H1 (cell line): ENCODE measurements around the gene GREB1L. TPM values are rescaled to one million over a fixed set of nuclear protein-coding genes. Genes with fewer than 3 reads are reported as not detected.

ENCODE experiments used
- CTCF ChIA-PET: fragments of 300-600 bp; sonication (Branson Sonifier 250); formaldehyde crosslinking; loops from one replicate; lab custom pipeline; 2021; ENCODE audit not compliant: partially characterized antibody; lab: Charles Lee
- POLR2A ChIA-PET: fragments of 300-600 bp; sonication (Branson Sonifier 250); formaldehyde crosslinking; loops from one replicate; lab custom pipeline; 2021; ENCODE audit warnings: inconsistent platforms; ENCODE audit not compliant: partially characterized antibody; lab: Charles Lee
- DNase-seq, 2 experiments: peaks; one replicate each; pipeline versions ENCODE4 v3.0.0 to v3.0.0-alpha.2; 2010 to 2022; ENCODE audit warnings: low spot score in 2 of 2, low read depth in 1 of 2, mixed read lengths in 1 of 2
- FAIRE-seq: peaks from 2 replicates; lab custom pipeline; 2011; peaks lifted over from hg19 to GRCh38; lab: Jason Lieb, UNC
- H2AFZ ChIP-seq: 2 replicates; pipeline ENCODE4 v1.8.1; 2012; ENCODE audit warnings: low read length, inconsistent platforms
- H2AK5ac ChIP-seq: 2 replicates; pipeline ENCODE4 v1.6.1; 2013; ENCODE audit warnings: low read depth, low read length
- H2BK120ac ChIP-seq: replicated peaks from 2 replicates; pipeline ENCODE3; 2013; ENCODE audit warnings: low read depth, low read length, inconsistent platforms
- H2BK12ac ChIP-seq: 2 replicates; pipeline ENCODE4 v1.6.1; 2013; ENCODE audit warnings: low read depth, low read length
- H2BK15ac ChIP-seq: 2 replicates; pipeline ENCODE4 v1.6.1; 2013; ENCODE audit warnings: low read length
- H2BK20ac ChIP-seq: 2 replicates; pipeline ENCODE4 v1.6.1; 2013; ENCODE audit warnings: low read length
- H2BK5ac ChIP-seq: 2 replicates; pipeline ENCODE4 v1.6.1; 2013; ENCODE audit warnings: low read depth, low read length
- H3K14ac ChIP-seq: 2 replicates; pipeline ENCODE4 v1.6.1; 2013; ENCODE audit warnings: inconsistent platforms; ENCODE audit not compliant: insufficient read length
- H3K18ac ChIP-seq: 2 replicates; pipeline ENCODE4 v1.6.1; 2013; ENCODE audit warnings: low read length; ENCODE audit errors: extremely low read depth
- H3K23ac ChIP-seq: 2 replicates; pipeline ENCODE4 v1.6.1; 2013; ENCODE audit warnings: inconsistent platforms; ENCODE audit not compliant: insufficient read length
- H3K23me2 ChIP-seq: 2 replicates; pipeline ENCODE4 v1.6.1; 2013; ENCODE audit warnings: low read depth, low read length
- H3K27ac ChIP-seq: 2 replicates; pipeline ENCODE4 v1.6.1; 2011; ENCODE audit warnings: low read depth, low read length, inconsistent platforms
- H3K27me3 ChIP-seq, 4 experiments: replicated peaks in 1 of 4; 1 replicate in 1 of 4; 2 replicates in 3 of 4; pipeline versions ENCODE4 v1.6.1 to v1.8.1; 2011 to 2013; ENCODE audit warnings: low read length in 3 of 4, mild to moderate bottlenecking in 3 of 4, inconsistent platforms in 2 of 4, mixed read lengths in 2 of 4, moderate library complexity in 1 of 4; ENCODE audit not compliant: control insufficient read depth in 3 of 4, insufficient read depth in 3 of 4; ENCODE audit errors: extremely low read depth in 1 of 4
- H3K36me3 ChIP-seq, 4 experiments: 2 replicates each; pipeline versions ENCODE4 v1.6.1 to v1.8.1; 2011 to 2013; ENCODE audit warnings: mild to moderate bottlenecking in 4 of 4, low read length in 3 of 4, moderate library complexity in 2 of 4, control low read depth in 1 of 4, inconsistent platforms in 1 of 4; ENCODE audit not compliant: insufficient read depth in 4 of 4, control insufficient read depth in 2 of 4
- H3K4ac ChIP-seq: replicated peaks from 2 replicates; pipeline ENCODE3; 2013; ENCODE audit warnings: low read length, low read depth, mixed read lengths, inconsistent platforms; ENCODE audit not compliant: insufficient read length
- H3K4me1 ChIP-seq, 4 experiments: replicated peaks in 1 of 4; 1 replicate in 1 of 4; 2 replicates in 3 of 4; pipeline versions ENCODE4 v1.6.1 to v1.8.1; 2011 to 2013; ENCODE audit warnings: low read length in 3 of 4, inconsistent platforms in 2 of 4, mixed read lengths in 1 of 4; ENCODE audit not compliant: insufficient read depth in 4 of 4, control insufficient read depth in 3 of 4
- H3K4me2 ChIP-seq, 2 experiments: 2 replicates each; pipeline versions ENCODE4 v1.6.1 to v1.8.1; 2011 to 2013; ENCODE audit warnings: low read depth in 2 of 2, low read length in 2 of 2, control low read depth in 1 of 2, inconsistent platforms in 1 of 2, mild to moderate bottlenecking in 1 of 2; ENCODE audit not compliant: insufficient read depth in 1 of 2
- H3K4me3 ChIP-seq, 4 experiments: fragments of 200-600, 300-600 bp in 1 of 4; sonication (generic), shearing (Covaris generic), sonication (Bioruptor Twin) in 1 of 4; 2 replicates each; pipeline versions ENCODE4 v1.5.1 to v1.8.1; 2011 to 2016; ENCODE audit warnings: low read length in 4 of 4, low read depth in 3 of 4, control low read depth in 2 of 4, inconsistent platforms in 2 of 4, mild to moderate bottlenecking in 2 of 4, mixed read lengths in 1 of 4, moderate library complexity in 1 of 4; ENCODE audit not compliant: insufficient read depth in 2 of 4; ENCODE audit errors: extremely low read depth in 1 of 4
- H3K56ac ChIP-seq: replicated peaks from 2 replicates; pipeline ENCODE3; 2013; ENCODE audit warnings: low read depth, mild to moderate bottlenecking, mixed read lengths, low read length, inconsistent platforms; ENCODE audit not compliant: insufficient read length
- H3K79me1 ChIP-seq: 2 replicates; pipeline ENCODE4 v1.6.1; 2013; ENCODE audit warnings: low read depth, low read length, control low read depth
- H3K79me2 ChIP-seq, 2 experiments: 2 replicates each; pipeline versions ENCODE4 v1.6.1 to v1.8.1; 2012 to 2013; ENCODE audit warnings: low read length in 2 of 2, mild to moderate bottlenecking in 2 of 2, inconsistent platforms in 1 of 2; ENCODE audit not compliant: insufficient read depth in 2 of 2, control insufficient read depth in 1 of 2
- H3K9ac ChIP-seq, 4 experiments: replicated peaks in 1 of 4; 1 replicate in 1 of 4; 2 replicates in 3 of 4; pipeline versions ENCODE4 v1.6.1 to v1.8.1; 2011 to 2013; ENCODE audit warnings: low read depth in 3 of 4, low read length in 3 of 4, control low read depth in 2 of 4, mild to moderate bottlenecking in 2 of 4, moderate library complexity in 2 of 4, inconsistent platforms in 1 of 4; ENCODE audit errors: extremely low read depth in 1 of 4
- H3K9me3 ChIP-seq, 2 experiments: 2 replicates each; pipeline versions ENCODE4 v1.6.1 to v1.8.1; 2012 to 2013; ENCODE audit warnings: mild to moderate bottlenecking in 2 of 2, moderate library complexity in 2 of 2, control low read depth in 1 of 2, inconsistent platforms in 1 of 2, low read depth in 1 of 2, low read length in 1 of 2, mixed read lengths in 1 of 2; ENCODE audit not compliant: insufficient read depth in 2 of 2
- H4K20me1 ChIP-seq, 2 experiments: replicated peaks in 1 of 2; 2 replicates each; pipeline versions ENCODE3 to v1.8.1; 2011 to 2013; ENCODE audit warnings: inconsistent platforms in 2 of 2, low read length in 2 of 2, mild to moderate bottlenecking in 1 of 2; ENCODE audit not compliant: insufficient read depth in 2 of 2, control insufficient read depth in 1 of 2
- H4K5ac ChIP-seq: 2 replicates; pipeline ENCODE4 v1.6.1; 2013; ENCODE audit warnings: low read length, low read depth, mixed read lengths, inconsistent platforms; ENCODE audit not compliant: insufficient read length
- H4K8ac ChIP-seq: 2 replicates; pipeline ENCODE4 v1.8.0; 2013; ENCODE audit warnings: mild to moderate bottlenecking, moderate library complexity, low read length, inconsistent platforms; ENCODE audit not compliant: insufficient read depth; ENCODE audit errors: extremely low read depth
- H4K91ac ChIP-seq: replicated peaks from 2 replicates; pipeline ENCODE3; 2013; ENCODE audit warnings: low read length, mixed read lengths, inconsistent platforms; ENCODE audit not compliant: insufficient read length
- ASH2L ChIP-seq: fragments of 200-600, 300-600 bp; sonication (generic); IDR thresholded peaks from one replicate; pipeline ENCODE4 v1.7.1; 2017; ENCODE audit warnings: low read length
- BACH1 ChIP-seq: IDR thresholded peaks from 2 replicates; pipeline ENCODE4 v1.6.1; 2012; ENCODE audit warnings: low read length, improper control_type of control experiment
- BRCA1 ChIP-seq: IDR thresholded peaks from 2 replicates; pipeline ENCODE4 v1.6.1; 2012; ENCODE audit warnings: low read depth, low read length, improper control_type of control experiment
- CHD1 ChIP-seq: IDR thresholded peaks from 2 replicates; pipeline ENCODE4 v1.6.1; 2012; ENCODE audit warnings: low read depth, low read length, improper control_type of control experiment
- HDAC2 ChIP-seq, 2 experiments: fragments of 300-600 bp in 1 of 2; sonication (generic) in 1 of 2; IDR thresholded peaks; 2 replicates each; pipeline ENCODE4 v1.6.1; 2011 to 2012; ENCODE audit warnings: low read depth in 2 of 2, low read length in 2 of 2, mild to moderate bottlenecking in 2 of 2, moderate library complexity in 2 of 2, borderline replicate concordance in 1 of 2, inconsistent platforms in 1 of 2
- HDAC6 ChIP-seq: IDR thresholded peaks from one replicate; pipeline ENCODE4 v1.7.1; 2012; ENCODE audit warnings: low read depth, mild to moderate bottlenecking, inconsistent platforms, low read length, moderate library complexity
- POU5F1 ChIP-seq: IDR thresholded peaks from 2 replicates; pipeline ENCODE4 v1.6.1; 2011; ENCODE audit warnings: low read depth, mild to moderate bottlenecking, low read length, moderate library complexity
- RNF2 ChIP-seq: fragments of 200-900, 300-1000 bp; sonication (generic); IDR thresholded peaks from 2 replicates; pipeline ENCODE4 v1.7.1; 2016; ENCODE audit warnings: borderline replicate concordance, low read depth, mild to moderate bottlenecking, antibody characterized with exemption, low read length; ENCODE audit not compliant: poor library complexity, severe bottlenecking; ENCODE audit errors: missing control alignments
- RXRA ChIP-seq: IDR thresholded peaks from 2 replicates; pipeline ENCODE4 v1.6.1; 2011; ENCODE audit warnings: low read depth, mild to moderate bottlenecking, low read length, moderate library complexity; ENCODE audit not compliant: insufficient read depth
- SAP30 ChIP-seq: fragments of 300-600 bp; sonication (generic); IDR thresholded peaks from 2 replicates; pipeline ENCODE4 v1.7.1; 2012; ENCODE audit warnings: low read length, moderate library complexity, mild to moderate bottlenecking, inconsistent platforms; ENCODE audit not compliant: insufficient read depth, insufficient replicate concordance
- SRF ChIP-seq: IDR thresholded peaks from 2 replicates; pipeline ENCODE4 v1.6.1; 2011; ENCODE audit warnings: mild to moderate bottlenecking, low read depth, low read length, moderate library complexity
- TBP ChIP-seq: IDR thresholded peaks from 2 replicates; pipeline ENCODE4 v1.6.1; 2011; ENCODE audit warnings: low read depth, low read length, improper control_type of control experiment
- TCF12 ChIP-seq: IDR thresholded peaks from 2 replicates; pipeline ENCODE4 v1.6.1; 2011; ENCODE audit warnings: low read depth, mild to moderate bottlenecking, low read length
- WGBS, 2 experiments: shearing (Covaris generic) in 1 of 2; methylation state at CpG; one replicate each; pipeline versions ENCODE4 v1.1.6 to v1.1.7; 2013 to 2015; ENCODE audit warnings: low lambda C conversion rate in 2 of 2, mixed read lengths in 2 of 2, inconsistent platforms in 1 of 2, low coverage in 1 of 2, missing lambda C conversion rate in 1 of 2; ENCODE audit not compliant: insufficient replicate concordance in 2 of 2, insufficient coverage in 1 of 2, insufficient read length in 1 of 2; ENCODE audit errors: extremely low coverage in 1 of 2, missing lambda C conversion rate in 1 of 2; 5-methylcytosine and 5-hydroxymethylcytosine counted together
- polyA plus RNA-seq, 7 experiments: library from polyadenylated mRNA; depleted of rRNA in 3 of 7; stranded (reverse) in 5 of 7; unstranded in 2 of 7; fragments of >200 nt in 5 of 7; fragments of 200-250 nt in 2 of 7; gene quantifications; 1 replicate in 5 of 7; 2 replicates in 1 of 7; 4 replicates in 1 of 7; pipeline versions ENCODE4 v1.2.1 to v1.2.3, GENCODE V29; 2011 to 2013; ENCODE audit warnings: missing spikeins in 2 of 7, mixed read lengths in 2 of 7
- total RNA-seq: library from RNA; stranded (reverse); fragmentation: NEBNext Ultra II Directional; extraction: Animal tissue kit (Norgen Biotek cat#: 25700); gene quantifications from 2 replicates; pipeline ENCODE4 v1.2.1, GENCODE V29; 2021
- TF ChIP-seq, protein P1 (sequence below): IDR thresholded peaks from 2 replicates; pipeline ENCODE4 v1.6.1; 2011; ENCODE audit warnings: low read depth, mild to moderate bottlenecking, low read length; ENCODE audit not compliant: insufficient read depth

GREB1L gene
- total and polyA plus RNA-seq, 2 of the 8 experiments (the other 6 are each of a cell fraction or from before 2014, with no cell fraction given), result 0.34 to 1.6 TPM

DNA sequence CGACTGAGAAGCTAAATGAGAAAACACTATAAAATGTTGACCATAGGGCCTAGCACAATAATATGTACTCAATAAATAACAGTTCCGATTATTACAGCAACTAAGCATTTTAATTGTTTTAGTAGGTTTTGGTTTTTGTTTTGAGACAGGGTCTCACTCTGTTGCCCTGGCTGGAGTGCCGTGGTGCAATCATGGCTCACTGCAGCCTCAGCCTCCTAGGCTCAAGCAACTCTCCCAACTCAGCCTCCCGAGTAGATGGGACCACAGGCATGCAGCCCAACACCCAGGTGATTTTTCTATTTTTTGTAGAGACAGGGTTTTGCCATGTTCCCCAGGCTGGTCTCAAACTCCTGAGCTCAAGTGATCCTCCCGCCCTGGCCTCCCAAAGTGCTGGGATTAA, 304.4 kb downstream of the GREB1L start:
- Histone ChIP-seq H3K4ac (no peak overlapping the region), H2BK120ac (no peak overlapping the region), H3K9ac (no peak overlapping the region), H3K18ac (no peak overlapping the region), H3K27ac (no peak overlapping the region), H4K8ac (no peak overlapping the region), H3K23me2 (no peaks in the 10 kb centered on the region), H2AK5ac (no peak overlapping the region), H3K23ac (no peak overlapping the region), H3K9me3 (no peaks in the 10 kb centered on the region), H3K4me2 (no peak overlapping the region), H3K4me1 (no peaks in the 10 kb centered on the region), H3K79me1 (no peaks in the 10 kb centered on the region), H3K27me3 (no peaks in the 10 kb centered on the region), H2BK5ac (no peak overlapping the region), H2BK20ac (no peak overlapping the region), H2BK12ac (no peak overlapping the region), H3K4me3 (no peak overlapping the region), H3K56ac (no peak overlapping the region), H3K79me2 (no peaks in the 10 kb centered on the region), H2AFZ (no peak overlapping the region), H4K20me1 (peaks cover 0 to 2% of the 10 kb centered on the region in 2 experiments), H3K14ac (no peak overlapping the region), H4K5ac (no peak overlapping the region), H3K36me3 (peaks cover 0 to 2% (median under 1%) of the 10 kb centered on the region in 4 experiments; a peak in 5 of 8 replicates), H4K91ac (no peak overlapping the region), H2BK15ac (no peak overlapping the region)
- WGBS, 2 experiments, result 87% methylated on average over 5 of the region's 5 CpGs; no CpG with 5 or more reads in 1 of the 2 experiments
- ChIA-PET CTCF (interaction anchor here (2.4 kb wide), 1 partner anchor 57 kb away, joined by 5 read pairs; no protein-coding TSS in a partner anchor), POLR2A (no interaction called here)
- no peak for DNase-seq
- FAIRE-seq, result no peak
- TF ChIP-seq ASH2L, result no peak
- TF ChIP-seq TBP, result no peak
- no peak for TF ChIP-seq RNF2
- no peak for TF ChIP-seq HDAC6
- TF ChIP-seq TCF12, result no peak
- TF ChIP-seq, protein P1, sequence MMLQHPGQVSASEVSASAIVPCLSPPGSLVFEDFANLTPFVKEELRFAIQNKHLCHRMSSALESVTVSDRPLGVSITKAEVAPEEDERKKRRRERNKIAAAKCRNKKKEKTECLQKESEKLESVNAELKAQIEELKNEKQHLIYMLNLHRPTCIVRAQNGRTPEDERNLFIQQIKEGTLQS, result no peak
- no peak for TF ChIP-seq CHD1
- no peak for TF ChIP-seq SRF
- no peak for TF ChIP-seq POU5F1
- TF ChIP-seq BRCA1, result no peak
- TF ChIP-seq SAP30, result no peak
- no peak for TF ChIP-seq RXRA
- TF ChIP-seq HDAC2 (IDR thresholded peaks at IDR 0.05; ENCODE audit: borderline replicate concordance in 1 of 2, low read depth in 2 of 2, low read length in 2 of 2), result no peak
- TF ChIP-seq BACH1, result no peak
